ENCODE measurements around the gene FAXC.

The FAXC gene

GRCh38 chr6:99349171-99350141, at the start of gene FAXC:
Gene FAXC (minus strand): TSS chr6:99349674. CDS start chr6:99349372, 302 bp downstream.
- DNase-seq, result no peak

GRCh38 chr6:99397287-99397686, 47.8 kb upstream of the FAXC start:
- no peak for DNase-seq

- peak; percentile 46 for DNase-seq
These were observed 44.4 kb upstream of the FAXC start, which contains the start of gene COQ3 for GRCh38 chr6:99393698-99394531. Gene COQ3 (minus strand): TSS chr6:99394195. CDS start chr6:99394179, 16 bp downstream.

- no peak for DNase-seq
These were observed 43.9 kb upstream of the FAXC start for GRCh38 chr6:99393366-99393697.

- no peak for DNase-seq
These were observed 41.4 kb upstream of the FAXC start for GRCh38 chr6:99390896-99391295.

GRCh38 chr6:99384507-99384906, 35.0 kb upstream of the FAXC start:
- no peak for DNase-seq

- no peak for DNase-seq
These were observed 29.2 kb upstream of the FAXC start for GRCh38 chr6:99378636-99379035.

- DNase-seq, result no peak
These were observed 20.1 kb upstream of the FAXC start for GRCh38 chr6:99369533-99369932.

- no peak for DNase-seq
These were observed 17.4 kb upstream of the FAXC start for GRCh38 chr6:99366852-99367251.

GRCh38 chr6:99364026-99364425, 14.6 kb upstream of the FAXC start:
- no peak for DNase-seq

- DNase-seq, result no peak
These were observed 13.3 kb upstream of the FAXC start for GRCh38 chr6:99362678-99363268.

GRCh38 chr6:99359800-99360199, 10.3 kb upstream of the FAXC start:
- no peak for DNase-seq

GRCh38 chr6:99356641-99357040, 7.2 kb upstream of the FAXC start:
- DNase-seq, result no peak

- DNase-seq, result no peak
These were observed 5.5 kb upstream of the FAXC start for GRCh38 chr6:99354983-99355382.

GRCh38 chr6:99353126-99353525, 3.7 kb upstream of the FAXC start:
- DNase-seq, result no peak

- DNase-seq, result no peak
These were observed 1.1 kb upstream of the FAXC start for GRCh38 chr6:99350573-99350972.

- no peak for DNase-seq
These were observed 945 bp downstream of the FAXC start for GRCh38 chr6:99348288-99349170.

- no peak for DNase-seq
These were observed 1.7 kb downstream of the FAXC start for GRCh38 chr6:99347804-99348203.

GRCh38 chr6:99346595-99346994, 2.9 kb downstream of the FAXC start:
- no peak for DNase-seq

GRCh38 chr6:99345164-99345563, 4.3 kb downstream of the FAXC start:
- DNase-seq, result no peak

- no peak for DNase-seq
These were observed 5.2 kb downstream of the FAXC start for GRCh38 chr6:99344289-99344688.

GRCh38 chr6:99341862-99342455, 7.5 kb downstream of the FAXC start:
- no peak for DNase-seq
